GM15510 (cell line): ENCODE measurements around the gene KLK10.

Source experiments
- POLR2A ChIP-seq: IDR thresholded peaks from 3 replicates; pipeline ENCODE4 v1.6.1; 2011; ENCODE audit warnings: borderline replicate concordance; ENCODE audit not compliant: insufficient read length; ENCODE audit errors: extremely low read depth

The KLK10 gene

DNA sequence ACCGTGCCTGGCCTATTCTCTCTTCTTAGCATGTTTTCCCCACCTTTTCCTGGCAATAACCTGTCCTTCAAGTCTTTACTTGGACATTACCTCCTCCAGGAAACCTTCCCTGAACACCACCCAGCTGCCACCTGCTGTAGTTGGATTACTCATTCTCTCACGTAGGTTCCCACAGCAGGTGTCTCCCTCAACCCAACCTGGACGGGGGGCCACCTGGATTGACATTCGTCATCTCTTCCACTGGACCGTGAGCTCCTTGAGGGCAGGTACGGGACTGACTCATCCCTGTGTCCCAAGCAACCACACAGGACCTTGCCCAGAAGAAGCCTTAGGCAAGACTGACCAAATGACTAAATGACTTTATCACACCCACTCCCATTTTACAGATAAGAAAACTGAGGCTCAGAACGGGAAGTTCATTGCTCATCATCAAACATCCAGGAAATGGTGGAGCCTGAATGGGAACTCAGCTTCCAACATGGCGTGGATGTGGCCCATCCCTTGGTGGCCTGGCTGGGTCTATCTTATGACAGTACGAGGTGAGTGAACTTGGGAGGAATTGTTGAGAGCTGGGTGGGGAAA, 46.6 kb downstream of the KLK10 start:
- no peak for TF ChIP-seq POLR2A

DNA sequence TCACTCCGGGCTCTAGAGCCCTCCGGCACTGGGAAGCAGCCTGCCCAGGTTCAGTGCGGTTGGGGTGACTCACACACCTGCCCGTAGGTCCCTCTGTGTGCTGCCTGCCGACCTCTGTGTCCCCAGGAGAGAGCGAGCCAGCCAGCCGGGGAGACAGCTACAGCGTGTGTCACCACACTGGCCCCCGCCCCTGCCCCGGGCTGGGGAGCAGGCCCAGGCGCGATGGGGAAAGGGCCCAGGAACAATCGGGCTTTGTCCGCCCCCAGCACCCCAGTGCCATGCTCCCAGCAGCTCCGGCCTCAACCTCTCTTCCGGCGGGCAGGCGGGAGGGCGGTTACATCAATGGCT, 50.1 kb downstream of the KLK10 start, which contains the start of gene KLK6:
TSS of gene KLK6 (minus strand) at position 179 of the 348 bp plus-strand sequence. CDS start 1,487 bp downstream, outside the sequence.
- no peak for TF ChIP-seq POLR2A

DNA sequence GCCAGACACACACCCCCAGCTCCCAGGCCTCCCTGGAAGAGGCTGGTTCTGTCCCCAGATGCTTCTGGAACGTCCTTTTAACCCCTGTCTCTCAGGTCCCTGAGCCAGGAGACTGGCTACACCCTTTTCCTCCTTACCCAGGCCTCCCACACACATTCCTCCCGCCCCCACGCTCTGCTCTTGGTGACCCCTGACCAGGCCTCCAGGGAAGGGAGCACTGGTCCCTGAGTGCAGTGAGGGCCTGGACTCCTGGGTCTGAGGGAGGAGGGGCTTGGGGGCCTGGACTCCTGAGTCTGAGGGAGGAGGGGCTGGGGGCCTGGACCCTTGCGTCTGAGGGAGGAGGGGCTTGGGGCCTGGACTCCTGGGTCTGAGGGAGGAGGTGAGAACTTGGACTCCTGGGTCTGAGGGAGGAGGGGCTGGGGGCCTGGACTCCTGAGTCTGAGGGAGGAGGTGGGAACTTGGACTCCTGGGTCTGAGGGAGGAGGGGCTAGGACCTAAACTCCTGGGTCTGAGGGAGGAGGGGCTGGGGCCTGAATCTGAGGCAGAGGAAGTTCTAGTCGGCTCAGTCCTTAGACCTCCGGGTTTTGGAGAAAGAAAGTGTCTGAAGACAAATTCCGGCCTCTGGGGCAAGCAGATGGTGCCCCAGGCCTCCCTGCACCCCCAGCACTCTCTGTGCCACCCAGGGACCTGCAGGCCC, 50.6 kb downstream of the KLK10 start:
- TF ChIP-seq POLR2A, result no peak

DNA sequence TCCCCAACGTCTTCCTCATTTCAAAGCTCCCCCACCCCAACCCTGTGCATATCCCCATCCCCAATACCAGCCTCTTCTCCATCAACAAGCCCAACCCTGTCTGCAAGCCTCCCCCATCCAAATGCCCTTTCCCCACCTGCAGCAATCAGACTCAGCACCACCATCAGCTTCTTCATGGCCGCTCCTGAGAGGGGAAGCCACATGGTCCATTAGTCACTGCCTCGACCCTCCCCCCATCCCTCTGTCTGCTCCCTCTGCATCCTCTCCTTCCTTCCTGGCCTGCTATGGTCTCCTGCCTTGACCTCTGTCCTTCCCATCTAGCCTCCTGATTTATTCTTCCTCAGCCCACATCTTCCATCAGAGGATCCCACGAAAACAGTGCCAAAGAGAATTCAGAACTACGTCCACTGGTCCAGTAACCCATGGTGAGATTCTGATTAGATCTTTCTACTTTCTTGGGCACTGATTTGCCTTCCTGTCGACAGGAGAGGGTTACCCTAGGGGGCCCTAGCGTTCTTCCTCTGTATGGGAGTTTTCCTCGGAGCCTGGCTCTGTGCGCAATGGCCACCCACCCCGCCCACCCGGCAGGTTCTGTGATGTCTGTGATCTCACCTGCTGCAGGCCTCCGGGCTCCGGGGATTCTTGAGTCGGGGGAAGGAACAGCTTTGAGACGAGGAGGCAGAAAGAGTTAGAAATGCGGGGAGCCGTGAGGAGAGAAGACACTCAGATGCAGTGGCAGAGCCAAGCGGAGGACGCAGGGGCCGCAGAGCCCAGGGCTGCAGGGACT, 51.4 kb downstream of the KLK10 start:
- no peak for TF ChIP-seq POLR2A

DNA sequence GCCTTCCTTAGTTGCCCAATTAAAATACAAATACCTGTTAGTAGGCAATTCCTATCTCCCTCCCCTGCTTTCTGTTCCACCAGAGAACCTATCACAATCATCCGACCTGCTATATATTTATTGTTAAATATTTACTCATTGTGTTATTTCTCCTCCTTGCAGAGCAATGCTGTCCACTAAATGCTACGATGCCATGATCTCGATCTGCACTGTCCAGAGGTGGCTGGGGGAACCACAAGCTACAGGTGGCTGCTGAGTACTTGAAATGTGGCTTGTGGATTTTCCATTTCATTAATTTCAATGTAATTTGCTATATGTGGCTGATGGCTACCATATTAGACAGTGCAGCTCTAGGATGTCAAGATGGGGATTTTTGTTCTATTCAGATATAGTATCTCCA, 55.2 kb downstream of the KLK10 start:
- no peak for TF ChIP-seq POLR2A

DNA sequence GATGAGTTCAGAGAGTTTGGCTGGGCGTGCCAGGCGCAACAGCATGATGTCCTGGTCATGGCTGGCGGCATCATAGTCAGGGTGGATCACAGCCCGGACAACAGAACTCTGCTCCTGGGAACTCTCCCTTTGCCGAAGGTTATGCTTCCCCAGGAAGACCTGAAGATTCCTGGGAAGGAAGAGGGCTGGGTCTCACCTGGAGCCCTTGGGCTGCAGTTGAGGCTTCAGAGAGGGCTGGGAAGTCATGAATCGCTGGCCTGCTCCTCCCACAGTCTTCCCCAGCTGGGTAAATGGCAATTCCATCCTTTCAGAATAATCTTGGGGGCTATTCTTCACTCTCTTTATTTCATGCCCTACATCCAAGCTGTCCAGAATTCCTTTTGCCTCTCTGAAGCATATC, 56.1 kb downstream of the KLK10 start:
- TF ChIP-seq POLR2A, result no peak
